GM13976 (cell line): ENCODE results near the gene NAXD.
"Not testable (repeated sequence)": the region's sequence is repeated elsewhere in the genome, so short reads cannot be mapped to it uniquely, and the experiment has no call there.

Source experiments
- DNase-seq: peaks from one replicate; pipeline ENCODE4 v3.0.0; 2012; ENCODE audit warnings: low spot score
- CTCF ChIP-seq: IDR thresholded peaks from 2 replicates; pipeline ENCODE4 v1.5.1; 2012; ENCODE audit warnings: borderline replicate concordance, mild to moderate bottlenecking; ENCODE audit not compliant: insufficient read depth; ENCODE audit errors: extremely low read depth, missing control alignments, control extremely low read depth
- in situ Hi-C: fragments of 300-500 bp; cut with MboI; formaldehyde crosslinking; loops from one replicate; pipeline ENCODE4 v1.12.0; 2022; ENCODE audit warnings: low sequenced_read_pairs, mixed read lengths, inconsistent platforms; ENCODE audit not compliant: unreplicated experiment

Gene NAXD

GRCh38 chr13:110592665-110593064 is 22.7 kb upstream of the NAXD start:
- no peak for DNase-seq
- in situ Hi-C loops: loop anchor here (25.0 kb wide), 1 partner anchor 220 kb away; no protein-coding TSS in a partner anchor
- TF ChIP-seq CTCF: no peak

- peak; percentile 81 for DNase-seq
- peak; percentile 56 for TF ChIP-seq CTCF
- in situ Hi-C loops: loop anchor here (25.0 kb wide), 1 partner anchor 219 kb away; no protein-coding TSS in a partner anchor
These were observed 21.8 kb upstream of the NAXD start for GRCh38 chr13:110593430-110594130.

GRCh38 chr13:110597041-110597689 is 18.2 kb upstream of the NAXD start:
- no peak for TF ChIP-seq CTCF
- in situ Hi-C loops: loop anchor here (25.0 kb wide), 1 partner anchor 215 kb away; no protein-coding TSS in a partner anchor
- DNase-seq: no peak

- no peak for TF ChIP-seq CTCF
- in situ Hi-C loops: no loop called here
- DNase-seq: no peak
These were observed 15.0 kb upstream of the NAXD start for GRCh38 chr13:110600261-110600819.

- in situ Hi-C loops: no loop called here
- no peak for DNase-seq
- no peak for TF ChIP-seq CTCF
These were observed 14.4 kb upstream of the NAXD start for GRCh38 chr13:110600980-110601379.

- in situ Hi-C loops: no loop called here
- TF ChIP-seq CTCF: no peak
- no peak for DNase-seq
These were observed 10.2 kb upstream of the NAXD start for GRCh38 chr13:110605132-110605531.

- DNase-seq, in situ Hi-C loops: not testable (repeated sequence)
These were observed 9.1 kb upstream of the NAXD start for GRCh38 chr13:110606281-110606680.
